HG02588 (cell line): Measurements from ENCODE around the gene DIS3L.
"Not testable (repeated sequence)": the region's sequence is repeated elsewhere in the genome, so short reads cannot be mapped to it uniquely, and the experiment has no call there.

ENCODE experiments used
- ATAC-seq: cut with Tn5 transposase; IDR thresholded peaks from one replicate; pipeline ENCODE4 v1.9.1; 2021; ENCODE audit warnings: mild to moderate bottlenecking, moderate library complexity; ENCODE audit not compliant: unreplicated experiment

DIS3L gene

GRCh38 chr15:66293419-66294156 is at the start of gene DIS3L:
Gene DIS3L (plus strand): TSS chr15:66293568. CDS start chr15:66293597, 29 bp downstream.
- peak; percentile 65 for ATAC-seq

- ATAC-seq = not testable (repeated sequence)
Observed at GRCh38 chr15:66245832-66246231, 47.5 kb upstream of the DIS3L start.

- no peak for ATAC-seq
Observed at GRCh38 chr15:66246937-66247336, 46.4 kb upstream of the DIS3L start.

GRCh38 chr15:66249605-66250174 is 43.7 kb upstream of the DIS3L start:
- ATAC-seq = no peak

GRCh38 chr15:66251065-66251789 is 42.1 kb upstream of the DIS3L start:
- no peak for ATAC-seq

- ATAC-seq = no peak
Observed at GRCh38 chr15:66251790-66252684, 41.3 kb upstream of the DIS3L start.

GRCh38 chr15:66252685-66253417 is 40.5 kb upstream of the DIS3L start:
- ATAC-seq = no peak

GRCh38 chr15:66253418-66254088 is 39.8 kb upstream of the DIS3L start, which contains the start of gene MEGF11:
Gene MEGF11 (minus strand): TSS chr15:66253750. CDS start chr15:66128403, 125,347 bp downstream.
- no peak for ATAC-seq

GRCh38 chr15:66254089-66254950 is 39.0 kb upstream of the DIS3L start:
- no peak for ATAC-seq

GRCh38 chr15:66254951-66255676 is 38.3 kb upstream of the DIS3L start:
- ATAC-seq = no peak

GRCh38 chr15:66256692-66257091 is 36.7 kb upstream of the DIS3L start:
- ATAC-seq = no peak

GRCh38 chr15:66261056-66261455 is 32.3 kb upstream of the DIS3L start:
- no peak for ATAC-seq

- not testable (repeated sequence) for ATAC-seq
Observed at GRCh38 chr15:66262837-66263236, 30.5 kb upstream of the DIS3L start.

GRCh38 chr15:66264859-66265513 is 28.4 kb upstream of the DIS3L start:
- no peak for ATAC-seq

GRCh38 chr15:66269326-66270090 is 23.9 kb upstream of the DIS3L start:
- ATAC-seq = no peak

GRCh38 chr15:66270932-66271331 is 22.4 kb upstream of the DIS3L start:
- ATAC-seq = no peak

GRCh38 chr15:66275352-66275751 is 18.0 kb upstream of the DIS3L start:
- no peak for ATAC-seq
